Measurements from ENCODE around the gene TTLL6.

- 0 out of 2 replicates have a peak, but pooled peaks have one; percentile 10 for TF ChIP-seq EZH2phosphoT487 (IDR thresholded peaks at IDR 0.05; ENCODE audit: insufficient read depth, low read depth)
- TF ChIP-seq EZH2 (IDR thresholded peaks at IDR 0.05; ENCODE audit: insufficient read depth, poor library complexity, severe bottlenecking) = no peak
Observed at GRCh38 chr17:48734333-48735061, 82.5 kb downstream of the TTLL6 start.
